Measurements from ENCODE around the gene DOCK9. TPM values are rescaled to one million over a fixed set of nuclear protein-coding genes. Genes with fewer than 3 reads are reported as not detected.
A peak's percentile ranks its signal among the peaks of the same experiment; 100 is the strongest.

DOCK9 gene
- total and polyA plus RNA-seq, 8 donors, result 98.3 to 158 (median 109) TPM

GRCh38 chr13:98822225-98822606, 155.6 kb downstream of the DOCK9 start:
- no peak for TF ChIP-seq CTCF (IDR thresholded peaks at IDR 0.05)
- peaks cover 0 to 4% of the 10 kb centered on the region in 2 donors for H3K4me1 ChIP-seq
- intact Hi-C loops (cut with DNase I), result no loop called here
- H3K27ac ChIP-seq, result peak overlapping the region in 1 of 2 donors; percentile 40
- H3K36me3 ChIP-seq, result peaks cover 0 to 64% of the 10 kb centered on the region in 2 donors
- no peak overlapping the region for H3K4me3 ChIP-seq
- no peaks in the 10 kb centered on the region for H3K27me3 ChIP-seq
- no peak for DNase-seq
- peak; percentile 10 for ATAC-seq
- no peaks in the 10 kb centered on the region for H3K9me3 ChIP-seq

GRCh38 chr13:98821372-98822224, 156.3 kb downstream of the DOCK9 start:
- no peak overlapping the region for H3K4me3 ChIP-seq
- peak in 1 of 4 donors; percentile 65 for DNase-seq
- H3K27me3 ChIP-seq, result no peaks in the 10 kb centered on the region
- peaks cover 0 to 60% of the 10 kb centered on the region in 2 donors for H3K36me3 ChIP-seq
- peaks cover 0 to 4% of the 10 kb centered on the region in 2 donors for H3K4me1 ChIP-seq
- peak; percentile 22 for ATAC-seq
- H3K9me3 ChIP-seq, result no peaks in the 10 kb centered on the region
- intact Hi-C loops (cut with DNase I), result no loop called here
- TF ChIP-seq CTCF (IDR thresholded peaks at IDR 0.05), result no peak
- peak overlapping the region in 1 of 2 donors; percentile 40 for H3K27ac ChIP-seq

GRCh38 chr13:98820744-98821371, 157.0 kb downstream of the DOCK9 start:
- no peak for ATAC-seq
- no peak for DNase-seq
- H3K9me3 ChIP-seq, result no peaks in the 10 kb centered on the region
- H3K4me3 ChIP-seq, result no peak overlapping the region
- peaks cover 0 to 60% of the 10 kb centered on the region in 2 donors for H3K36me3 ChIP-seq
- intact Hi-C loops (cut with DNase I), result no loop called here
- H3K27ac ChIP-seq, result peak overlapping the region in 1 of 2 donors; percentile 40
- H3K4me1 ChIP-seq, result peaks cover 0 to 4% of the 10 kb centered on the region in 2 donors
- TF ChIP-seq CTCF (IDR thresholded peaks at IDR 0.05), result no peak
- H3K27me3 ChIP-seq, result no peaks in the 10 kb centered on the region

- ATAC-seq, result no peak
- no peak for DNase-seq
- Histone ChIP-seq H3K27ac (no peak overlapping the region), H3K27me3 (no peaks in the 10 kb centered on the region), H3K4me3 (no peak overlapping the region), H3K36me3 (peaks cover 0 to 62% of the 10 kb centered on the region in 2 donors), H3K4me1 (peaks cover 0 to 4% of the 10 kb centered on the region in 2 donors), H3K9me3 (no peaks in the 10 kb centered on the region)
- intact Hi-C loops (cut with DNase I), result no loop called here
- TF ChIP-seq CTCF (IDR thresholded peaks at IDR 0.05), result no peak
Observed at GRCh38 chr13:98820300-98820699, 157.6 kb downstream of the DOCK9 start.

- ATAC-seq (no peak), DNase-seq (no peak)
- intact Hi-C loops (cut with DNase I), result no loop called here
- no peaks in the 10 kb centered on the region for H3K27me3 ChIP-seq
- no peak overlapping the region for H3K27ac ChIP-seq
- no peak overlapping the region for H3K4me3 ChIP-seq
- no peak for TF ChIP-seq CTCF (IDR thresholded peaks at IDR 0.05)
- H3K36me3 ChIP-seq, result peaks cover 0 to 61% of the 10 kb centered on the region in 2 donors
- no peaks in the 10 kb centered on the region for H3K9me3 ChIP-seq
- H3K4me1 ChIP-seq, result peaks cover 0 to 4% of the 10 kb centered on the region in 2 donors
Observed at GRCh38 chr13:98819382-98820010, 158.4 kb downstream of the DOCK9 start.
